Left lung (tissue), 10 donors: ENCODE measurements around the gene MYO9A. TPM values are rescaled to one million over a fixed set of nuclear protein-coding genes. Genes with fewer than 3 reads are reported as not detected.

ENCODE experiments used
- ATAC-seq: fragments of 200-7000 bp; cut with Tn5 transposase; one replicate; pipeline ENCODE4 v1.9.1; 2020; ENCODE audit warnings: moderate library complexity
- DNase-seq, 4 donors: peaks; one replicate each; pipeline ENCODE4 v3.0.0-alpha.2; 2013 to 2020
- H3K27ac ChIP-seq, 2 donors: fragments of 200-600 bp; sonication (generic) in 1 of 2; one replicate each; pipeline versions ENCODE4 v1.5.0 to v1.8.0; 2020 to 2021
- H3K27me3 ChIP-seq, 2 donors: fragments of 200-600 bp; sonication (generic) in 1 of 2; one replicate each; pipeline versions ENCODE4 v1.5.0 to v1.8.0; 2020 to 2021
- H3K36me3 ChIP-seq, 2 donors: fragments of 200-600 bp; sonication (generic) in 1 of 2; one replicate each; pipeline versions ENCODE4 v1.5.0 to v1.8.0; 2020 to 2021
- H3K4me1 ChIP-seq, 2 donors: fragments of 200-600 bp; one replicate each; pipeline ENCODE4 v1.8.0; 2021
- H3K4me3 ChIP-seq, 2 donors: fragments of 200-600 bp; sonication (generic) in 1 of 2; one replicate each; pipeline versions ENCODE4 v1.5.0 to v1.8.0; 2020 to 2021; ENCODE audit warnings: mild to moderate bottlenecking in 1 of 2
- H3K9me3 ChIP-seq, 2 donors: fragments of 200-600 bp; sonication (generic) in 1 of 2; one replicate each; pipeline versions ENCODE4 v1.5.0 to v1.8.0; 2020 to 2021
- CTCF ChIP-seq, 2 donors: fragments of 200-600 bp; sonication (generic) in 1 of 2; IDR thresholded peaks; one replicate each; pipeline versions ENCODE4 v1.5.0 to v1.8.0; 2021; ENCODE audit warnings: antibody characterized with exemption in 2 of 2
- intact Hi-C, 2 donors: fragments of 100-400 bp; cut with DNase I; formaldehyde crosslinking; loops; one replicate each; pipeline versions ENCODE4 v1.11.2 to v1.14.2; 2022
- polyA plus RNA-seq, 6 donors: library from polyadenylated mRNA; unstranded; fragments of 120-200 nt; gene quantifications; one replicate each; pipeline ENCODE4 v1.2.1, GENCODE V29; 2013; ENCODE audit not compliant: insufficient read length in 6 of 6
- total RNA-seq, 2 donors: library from RNA; stranded (reverse); fragmentation: NEBNext Ultra II Directional; extraction: Animal tissue kit (Norgen Biotek cat#: 25700); gene quantifications; one replicate each; pipeline ENCODE4 v1.2.1, GENCODE V29; 2021
- donor health status: DM: no; HTN: yes; CAD: no.
- donor health status: DM: no; HTN: no; CAD: no.

Gene MYO9A
- total and polyA plus RNA-seq, 8 donors: 30.8 to 67.4 (median 41.4) TPM

DNA sequence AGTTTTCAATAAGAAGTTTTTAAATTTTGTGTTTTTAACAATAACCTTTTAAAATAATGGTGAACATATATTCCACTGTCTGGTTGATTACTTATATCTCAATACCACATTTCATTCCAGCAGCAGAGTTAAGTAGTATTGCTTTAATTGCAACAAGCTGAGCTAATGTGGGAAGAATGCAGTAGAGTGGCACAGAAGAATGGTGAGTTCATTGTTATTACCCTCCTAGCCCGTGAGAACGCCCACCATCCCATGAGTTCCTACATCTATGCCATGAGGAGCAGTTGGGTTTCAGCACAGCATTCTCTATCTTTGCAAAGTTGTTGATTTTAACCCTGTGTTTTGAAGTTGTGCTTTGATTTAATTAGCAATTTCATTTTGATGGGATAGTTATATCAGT lies 325.4 kb downstream of the MYO9A start:
- no peak overlapping the region for H3K27ac ChIP-seq
- peak in 1 of 4 donors; percentile 52 for DNase-seq
- H3K4me3 ChIP-seq: no peak overlapping the region
- H3K4me1 ChIP-seq: no peaks in the 10 kb centered on the region
- intact Hi-C loops: no loop called here
- peak; percentile 85 for ATAC-seq
- no peak for TF ChIP-seq CTCF (IDR thresholded peaks at IDR 0.05)
- no peaks in the 10 kb centered on the region for H3K27me3 ChIP-seq
- no peaks in the 10 kb centered on the region for H3K9me3 ChIP-seq
- no peaks in the 10 kb centered on the region for H3K36me3 ChIP-seq

GRCh38 chr15:71791975-71792374 lies 326.0 kb downstream of the MYO9A start:
- ATAC-seq (no peak), DNase-seq (no peak)
- no peaks in the 10 kb centered on the region for H3K36me3 ChIP-seq
- intact Hi-C loops: no loop called here
- H3K27me3 ChIP-seq: no peaks in the 10 kb centered on the region
- no peak for TF ChIP-seq CTCF (IDR thresholded peaks at IDR 0.05)
- no peak overlapping the region for H3K27ac ChIP-seq
- H3K4me3 ChIP-seq: no peak overlapping the region
- no peaks in the 10 kb centered on the region for H3K9me3 ChIP-seq
- H3K4me1 ChIP-seq: no peaks in the 10 kb centered on the region

GRCh38 chr15:71790081-71790480 lies 327.9 kb downstream of the MYO9A start:
- H3K4me3 ChIP-seq: no peak overlapping the region
- ATAC-seq: peak; percentile 25
- no peak overlapping the region for H3K27ac ChIP-seq
- intact Hi-C loops: no loop called here
- H3K27me3 ChIP-seq: no peaks in the 10 kb centered on the region
- no peaks in the 10 kb centered on the region for H3K9me3 ChIP-seq
- no peak for DNase-seq
- no peaks in the 10 kb centered on the region for H3K36me3 ChIP-seq
- no peak for TF ChIP-seq CTCF (IDR thresholded peaks at IDR 0.05)
- H3K4me1 ChIP-seq: no peaks in the 10 kb centered on the region

DNA sequence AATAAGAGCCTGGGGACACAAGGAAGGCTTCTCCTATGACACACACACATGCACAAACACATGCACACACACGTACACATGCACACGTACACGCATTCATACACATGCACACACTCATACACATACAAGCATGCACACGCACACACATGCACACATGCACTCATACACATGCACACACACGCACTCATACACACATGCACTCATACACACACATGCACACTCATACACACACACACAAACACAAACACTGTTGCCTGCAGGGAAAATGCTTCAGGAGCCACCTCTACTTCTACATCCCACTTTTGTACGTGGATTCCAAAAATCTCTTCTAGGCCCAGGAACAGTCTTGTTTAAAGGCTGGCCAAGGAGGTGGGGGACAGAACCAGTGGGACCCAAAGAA lies 328.3 kb downstream of the MYO9A start:
- Histone ChIP-seq H3K27me3 (no peaks in the 10 kb centered on the region), H3K4me1 (no peaks in the 10 kb centered on the region), H3K27ac (no peak overlapping the region), H3K36me3 (no peaks in the 10 kb centered on the region), H3K9me3 (no peaks in the 10 kb centered on the region), H3K4me3 (no peak overlapping the region)
- intact Hi-C loops: no loop called here
- TF ChIP-seq CTCF (IDR thresholded peaks at IDR 0.05): no peak
- ATAC-seq: no peak
- no peak for DNase-seq

DNA sequence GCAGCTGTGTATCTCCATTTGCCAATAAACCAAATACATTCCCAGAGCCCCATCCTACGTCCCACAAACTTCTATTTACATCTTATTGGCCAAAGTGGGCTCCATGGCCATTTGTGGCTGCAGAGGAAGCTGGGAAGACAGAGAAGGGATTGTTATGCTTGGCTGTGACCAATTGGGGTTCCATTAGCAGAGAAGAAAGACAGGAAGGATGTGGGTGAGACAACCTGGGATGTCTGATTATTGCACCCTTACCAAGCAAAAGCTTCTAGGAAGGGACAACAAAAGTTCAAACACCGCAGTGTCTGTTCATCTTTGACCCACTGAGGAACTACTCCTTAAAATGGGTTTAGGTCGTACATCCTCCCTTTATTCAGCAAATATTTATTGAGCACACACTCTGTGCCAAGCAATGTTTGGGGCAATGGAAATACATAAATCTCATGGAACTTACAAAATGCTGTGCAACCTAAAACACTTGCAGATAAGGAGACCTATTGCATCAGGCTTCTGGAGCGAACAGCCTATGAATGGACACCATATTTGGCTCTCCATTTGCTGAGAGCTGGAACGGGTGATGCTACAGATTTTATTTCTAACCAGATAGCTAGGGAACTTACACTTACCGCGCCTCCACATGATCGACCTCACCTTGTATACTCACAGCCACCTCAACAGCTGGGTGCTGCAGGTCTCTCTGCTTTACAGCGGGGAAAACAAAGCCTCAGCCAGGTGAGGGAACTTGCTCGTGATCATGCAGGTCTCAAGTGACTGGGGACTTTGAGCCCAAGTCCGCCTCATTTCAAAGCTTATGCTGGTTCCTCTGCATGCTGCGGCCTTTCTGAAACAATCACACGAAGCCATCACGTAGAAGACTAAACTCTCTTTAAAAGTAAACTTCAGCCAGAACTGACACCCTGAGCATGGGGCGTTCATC lies 329.0 kb downstream of the MYO9A start:
- TF ChIP-seq CTCF (IDR thresholded peaks at IDR 0.05): no peak
- DNase-seq: no peak
- no peaks in the 10 kb centered on the region for H3K27me3 ChIP-seq
- no peaks in the 10 kb centered on the region for H3K36me3 ChIP-seq
- H3K27ac ChIP-seq: no peak overlapping the region
- H3K9me3 ChIP-seq: no peaks in the 10 kb centered on the region
- intact Hi-C loops: no loop called here
- no peak for ATAC-seq
- H3K4me1 ChIP-seq: no peaks in the 10 kb centered on the region
- H3K4me3 ChIP-seq: no peak overlapping the region
